ENCODE measurements around the gene NOSIP.

Gene NOSIP

DNA sequence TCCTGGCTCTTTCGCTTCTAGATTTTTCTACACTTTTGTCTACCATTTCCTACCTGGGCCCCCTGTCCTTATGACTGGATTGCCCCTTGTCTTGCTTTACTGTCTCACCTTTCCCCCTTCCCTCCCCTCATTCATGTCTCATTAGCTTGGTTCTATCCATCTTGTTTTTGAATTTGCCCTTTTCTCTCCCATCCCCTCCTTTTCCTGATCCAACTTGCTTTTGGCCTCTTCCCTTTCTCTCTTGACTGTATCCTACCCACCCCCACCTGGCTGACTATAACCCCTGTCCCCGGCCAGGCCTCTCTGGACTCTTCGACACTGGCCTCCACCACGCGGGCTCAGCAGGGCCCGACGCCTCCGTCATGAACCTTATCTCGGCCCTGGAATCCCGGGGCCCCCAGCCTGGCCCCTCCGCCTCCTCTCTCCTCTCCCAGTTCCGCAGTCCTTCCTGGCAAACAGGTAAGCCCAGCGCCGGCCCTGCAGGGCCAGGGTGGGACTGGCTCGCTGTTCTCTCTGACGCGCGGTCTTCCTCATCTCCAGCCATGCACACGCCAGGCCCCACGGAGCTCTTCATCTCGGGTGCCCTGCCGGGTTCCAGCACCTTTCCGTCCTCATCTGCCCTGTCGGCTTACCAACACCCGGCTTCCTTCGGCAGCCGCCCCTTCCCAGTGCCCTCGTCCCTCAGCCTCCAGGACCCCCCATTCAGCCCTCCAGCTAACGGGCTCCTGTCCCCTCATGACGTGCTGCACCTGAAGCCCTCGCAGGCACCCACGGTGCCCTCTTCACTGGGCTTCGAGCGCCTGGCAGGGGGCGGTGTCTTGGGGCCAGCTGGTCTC is 14.0 kb upstream of the NOSIP start:
- Histone ChIP-seq H3K36me3 (ENCODE audit: control insufficient read depth, low read depth, low read length) (peaks cover 35% of the 10 kb centered on the region), H3K27ac (ENCODE audit: low read length) (no peak overlapping the region), H3K9ac (ENCODE audit: low read length) (no peak overlapping the region), H3K4me3 (ENCODE audit: low read length) (peak overlapping the region; percentile 29), H3K27me3 (ENCODE audit: control insufficient read depth, insufficient read depth, low read length) (no peaks in the 10 kb centered on the region), H3K9me3 (ENCODE audit: control insufficient read depth, low read depth, low read length) (no peaks in the 10 kb centered on the region), H3K4me1 (ENCODE audit: control insufficient read depth, low read depth, low read length) (peaks cover 9% of the 10 kb centered on the region)

DNA sequence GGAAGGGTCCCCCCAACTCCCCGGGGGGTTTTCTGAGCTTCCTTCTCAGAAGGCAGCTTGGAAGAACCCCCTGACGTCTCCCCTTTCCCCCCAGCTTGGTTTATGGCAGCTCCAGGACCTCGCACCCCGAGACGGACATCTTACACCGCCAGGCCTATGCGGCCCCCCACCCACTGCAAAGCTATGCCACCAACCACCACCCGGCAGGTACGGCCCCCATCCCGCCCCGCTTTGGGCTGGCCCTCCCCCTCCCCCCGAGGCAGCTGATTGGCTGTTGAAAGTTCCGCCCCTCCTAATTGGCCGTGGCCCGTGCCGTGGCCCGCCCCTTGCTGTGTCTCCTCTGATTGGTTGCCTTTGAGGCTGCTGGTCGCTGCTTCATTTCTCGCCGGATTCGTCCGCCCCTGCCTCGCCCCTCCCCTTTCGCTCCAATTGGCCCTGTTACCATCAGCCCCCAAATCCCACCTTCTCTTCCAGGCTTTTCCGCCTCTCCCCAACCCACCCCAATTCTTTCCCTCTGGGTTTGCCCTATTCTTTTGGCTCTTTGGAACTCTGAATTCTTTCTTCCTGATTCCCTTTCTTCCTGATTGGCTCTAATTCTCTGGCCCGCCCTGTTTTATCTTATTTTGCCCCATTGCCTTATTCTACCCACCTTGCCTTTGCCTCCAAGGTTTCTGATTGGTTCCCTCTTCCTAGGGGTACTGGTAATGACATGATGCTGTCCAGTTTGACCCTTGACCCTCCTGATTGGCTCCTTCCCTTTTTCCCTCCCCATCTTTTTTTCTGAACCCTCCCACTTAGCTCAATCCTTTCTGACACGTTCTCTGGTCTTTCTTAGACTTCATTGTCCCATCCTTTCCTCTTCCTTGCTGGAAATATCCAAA is 13.1 kb upstream of the NOSIP start:
- no peak overlapping the region for H3K27ac ChIP-seq (ENCODE audit: low read length)
- H3K4me1 ChIP-seq (ENCODE audit: control insufficient read depth, low read depth, low read length): peaks cover 9% of the 10 kb centered on the region
- peak overlapping the region; percentile 92 for H3K4me3 ChIP-seq (ENCODE audit: low read length)
- H3K27me3 ChIP-seq (ENCODE audit: control insufficient read depth, insufficient read depth, low read length): no peaks in the 10 kb centered on the region
- H3K9ac ChIP-seq (ENCODE audit: low read length): peak overlapping the region; percentile 95
- peaks cover 26% of the 10 kb centered on the region for H3K36me3 ChIP-seq (ENCODE audit: control insufficient read depth, low read depth, low read length)
- H3K9me3 ChIP-seq (ENCODE audit: control insufficient read depth, low read depth, low read length): no peaks in the 10 kb centered on the region

GRCh38 chr19:49592486-49593232 is 12.3 kb upstream of the NOSIP start:
- H3K36me3 ChIP-seq (ENCODE audit: control insufficient read depth, low read depth, low read length): peaks cover 21% of the 10 kb centered on the region
- peak overlapping the region; percentile 55 for H3K27ac ChIP-seq (ENCODE audit: low read length)

GRCh38 chr19:49591731-49592485 is 11.6 kb upstream of the NOSIP start:
- Histone ChIP-seq H3K9me3 (ENCODE audit: control insufficient read depth, low read depth, low read length) (no peaks in the 10 kb centered on the region), H3K4me1 (ENCODE audit: control insufficient read depth, low read depth, low read length) (peaks cover 9% of the 10 kb centered on the region), H3K36me3 (ENCODE audit: control insufficient read depth, low read depth, low read length) (peaks cover 19% of the 10 kb centered on the region), H3K27me3 (ENCODE audit: control insufficient read depth, insufficient read depth, low read length) (no peaks in the 10 kb centered on the region), H3K9ac (ENCODE audit: low read length) (peak overlapping the region; percentile 95), H3K4me3 (ENCODE audit: low read length) (peak overlapping the region; percentile 92), H3K27ac (ENCODE audit: low read length) (peak overlapping the region; percentile 78)

More at GRCh38 chr19:49592486-49593232, 12.3 kb upstream of the NOSIP start:
- Histone ChIP-seq H3K4me3 (ENCODE audit: low read length) (peak overlapping the region; percentile 92), H3K4me1 (ENCODE audit: control insufficient read depth, low read depth, low read length) (peaks cover 9% of the 10 kb centered on the region), H3K9me3 (ENCODE audit: control insufficient read depth, low read depth, low read length) (no peaks in the 10 kb centered on the region), H3K27me3 (ENCODE audit: control insufficient read depth, insufficient read depth, low read length) (no peaks in the 10 kb centered on the region), H3K9ac (ENCODE audit: low read length) (peak overlapping the region; percentile 95)

- Histone ChIP-seq H3K4me3 (ENCODE audit: low read length) (peak within 1 kb of the TSS; percentile 96), H3K36me3 (ENCODE audit: control insufficient read depth, low read depth, low read length) (peaks cover 16% of the 10 kb centered on the region), H3K27ac (ENCODE audit: low read length) (peak within 1 kb of the TSS; percentile 96), H3K9ac (ENCODE audit: low read length) (peak within 1 kb of the TSS; percentile 95), H3K9me3 (ENCODE audit: control insufficient read depth, low read depth, low read length) (no peaks in the 10 kb centered on the region), H3K4me1 (ENCODE audit: control insufficient read depth, low read depth, low read length) (peaks cover 9% of the 10 kb centered on the region), H3K27me3 (ENCODE audit: control insufficient read depth, insufficient read depth, low read length) (no peaks in the 10 kb centered on the region)
These were observed 10.8 kb upstream of the NOSIP start, which contains the start of gene PRR12 for GRCh38 chr19:49590971-49591730. Gene PRR12 (plus strand): TSS chr19:49591182. CDS start chr19:49591655, 473 bp downstream.

DNA sequence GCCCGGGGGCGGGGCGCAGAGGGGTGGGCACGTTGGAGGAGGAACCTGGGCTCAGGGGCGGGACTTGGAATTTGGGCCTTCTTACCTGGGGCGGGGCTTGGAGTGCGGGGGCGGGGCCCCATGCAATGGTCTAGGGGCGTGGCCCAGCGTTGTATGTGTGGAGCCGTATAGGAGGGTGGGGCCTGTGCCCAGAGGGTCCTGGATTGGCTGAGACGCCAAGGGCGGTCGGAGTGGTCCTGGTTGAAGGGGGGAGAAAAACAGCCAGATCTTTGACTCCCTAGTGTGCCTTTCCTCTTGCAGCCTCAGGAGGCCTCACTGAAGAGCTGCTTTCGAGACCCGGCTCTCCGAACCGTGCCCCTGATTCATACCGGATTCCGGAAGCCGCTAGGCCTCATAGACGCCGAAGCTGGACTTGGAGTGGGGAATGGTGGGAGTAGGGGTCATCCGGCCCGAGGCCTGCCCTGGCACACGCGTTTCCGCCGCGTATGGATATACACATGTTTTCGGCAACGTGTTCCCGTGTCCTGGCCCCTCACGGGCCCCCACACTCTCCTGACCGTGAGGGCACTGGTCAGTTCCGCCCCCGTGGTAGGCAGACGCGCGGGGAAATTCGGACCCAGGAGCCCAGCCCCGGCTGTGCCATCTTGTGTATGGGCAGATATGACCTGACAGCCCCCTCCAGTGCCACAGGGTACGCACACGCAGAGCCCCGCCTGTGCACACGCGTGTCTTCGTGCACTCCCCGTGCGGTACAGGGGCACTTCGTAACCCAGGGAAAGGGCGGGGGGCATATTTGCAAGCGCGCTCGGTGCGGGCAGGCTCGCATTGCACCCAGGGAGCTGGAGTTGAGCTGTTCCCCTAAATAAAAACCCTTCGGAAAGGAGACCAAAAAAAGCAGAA is 10.0 kb upstream of the NOSIP start:
- Histone ChIP-seq H3K9ac (ENCODE audit: low read length) (peak overlapping the region; percentile 82), H3K4me3 (ENCODE audit: low read length) (peak overlapping the region; percentile 96), H3K36me3 (ENCODE audit: control insufficient read depth, low read depth, low read length) (peaks cover 10% of the 10 kb centered on the region), H3K9me3 (ENCODE audit: control insufficient read depth, low read depth, low read length) (no peaks in the 10 kb centered on the region), H3K27me3 (ENCODE audit: control insufficient read depth, insufficient read depth, low read length) (no peaks in the 10 kb centered on the region), H3K4me1 (ENCODE audit: control insufficient read depth, low read depth, low read length) (peaks cover 13% of the 10 kb centered on the region), H3K27ac (ENCODE audit: low read length) (peak overlapping the region; percentile 96)

- no peak overlapping the region for H3K27ac ChIP-seq (ENCODE audit: low read length)
- H3K27me3 ChIP-seq (ENCODE audit: control insufficient read depth, insufficient read depth, low read length): no peaks in the 10 kb centered on the region
- H3K4me1 ChIP-seq (ENCODE audit: control insufficient read depth, low read depth, low read length): peaks cover 17% of the 10 kb centered on the region
- H3K4me3 ChIP-seq (ENCODE audit: low read length): no peak overlapping the region
- H3K36me3 ChIP-seq (ENCODE audit: control insufficient read depth, low read depth, low read length): peaks cover 6% of the 10 kb centered on the region
- H3K9ac ChIP-seq (ENCODE audit: low read length): no peak overlapping the region
- no peaks in the 10 kb centered on the region for H3K9me3 ChIP-seq (ENCODE audit: control insufficient read depth, low read depth, low read length)
These were observed 9.1 kb upstream of the NOSIP start for GRCh38 chr19:49589502-49589905.

- Histone ChIP-seq H3K4me1 (ENCODE audit: control insufficient read depth, low read depth, low read length) (peaks cover 11% of the 10 kb centered on the region), H3K4me3 (ENCODE audit: low read length) (no peak overlapping the region), H3K36me3 (ENCODE audit: control insufficient read depth, low read depth, low read length) (no peaks in the 10 kb centered on the region), H3K9me3 (ENCODE audit: control insufficient read depth, low read depth, low read length) (no peaks in the 10 kb centered on the region), H3K9ac (ENCODE audit: low read length) (no peak overlapping the region), H3K27ac (ENCODE audit: low read length) (no peak overlapping the region), H3K27me3 (ENCODE audit: control insufficient read depth, insufficient read depth, low read length) (no peaks in the 10 kb centered on the region)
These were observed 8.2 kb upstream of the NOSIP start for GRCh38 chr19:49588365-49589122.

GRCh38 chr19:49587227-49587626 is 6.9 kb upstream of the NOSIP start:
- no peak overlapping the region for H3K9ac ChIP-seq (ENCODE audit: low read length)
- H3K27me3 ChIP-seq (ENCODE audit: control insufficient read depth, insufficient read depth, low read length): no peaks in the 10 kb centered on the region
- H3K9me3 ChIP-seq (ENCODE audit: control insufficient read depth, low read depth, low read length): no peaks in the 10 kb centered on the region
- H3K27ac ChIP-seq (ENCODE audit: low read length): no peak overlapping the region
- H3K4me1 ChIP-seq (ENCODE audit: control insufficient read depth, low read depth, low read length): peaks cover 10% of the 10 kb centered on the region
- no peaks in the 10 kb centered on the region for H3K36me3 ChIP-seq (ENCODE audit: control insufficient read depth, low read depth, low read length)
- H3K4me3 ChIP-seq (ENCODE audit: low read length): no peak overlapping the region

Measured in iPS-18a (cell line).